Suppressor macrophage treated with lipopolysaccharide for 4 hours (primary cell): ENCODE measurements around the gene FZD8.

ENCODE experiments used
- DNase-seq: peaks from one replicate; pipeline ENCODE4 v3.0.0-alpha.2; 2020

The FZD8 gene

DNA sequence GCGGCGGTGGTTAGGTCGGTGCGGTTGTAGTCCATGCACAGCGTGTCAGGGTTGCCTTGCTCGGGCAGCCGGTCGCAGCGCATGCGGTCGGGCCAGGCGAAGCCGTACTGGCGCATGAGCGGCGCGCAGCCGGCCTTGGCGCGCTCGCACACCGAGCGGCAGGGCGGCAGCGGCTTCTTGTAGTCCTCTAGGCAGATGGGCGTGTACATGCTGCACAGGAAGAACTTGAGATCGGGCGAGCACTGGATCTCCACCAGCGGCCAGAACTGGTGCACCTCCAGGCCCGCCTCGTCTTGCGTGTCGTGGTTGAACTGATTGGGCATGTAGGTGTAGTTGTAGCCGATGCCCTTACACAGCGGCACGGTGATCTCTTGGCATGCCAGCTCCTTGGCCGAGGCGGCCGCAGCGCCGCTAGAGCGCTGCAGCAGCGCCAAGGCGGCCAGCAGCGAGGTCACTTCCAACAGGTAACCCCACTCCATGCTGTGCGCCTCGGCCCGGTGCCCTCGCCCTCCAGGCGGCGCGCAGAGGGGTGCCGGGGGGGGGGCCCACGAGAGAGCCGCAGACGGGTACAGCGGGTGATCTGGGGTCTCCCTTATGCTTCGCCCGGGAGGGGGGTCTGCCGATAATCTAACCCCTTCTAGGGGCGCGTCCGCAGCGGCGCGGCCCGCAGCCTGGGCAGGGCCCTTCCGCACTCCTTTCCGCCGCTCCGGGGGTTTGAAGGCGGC is 983 bp downstream of the FZD8 start:
- peak; percentile 41 for DNase-seq

DNA sequence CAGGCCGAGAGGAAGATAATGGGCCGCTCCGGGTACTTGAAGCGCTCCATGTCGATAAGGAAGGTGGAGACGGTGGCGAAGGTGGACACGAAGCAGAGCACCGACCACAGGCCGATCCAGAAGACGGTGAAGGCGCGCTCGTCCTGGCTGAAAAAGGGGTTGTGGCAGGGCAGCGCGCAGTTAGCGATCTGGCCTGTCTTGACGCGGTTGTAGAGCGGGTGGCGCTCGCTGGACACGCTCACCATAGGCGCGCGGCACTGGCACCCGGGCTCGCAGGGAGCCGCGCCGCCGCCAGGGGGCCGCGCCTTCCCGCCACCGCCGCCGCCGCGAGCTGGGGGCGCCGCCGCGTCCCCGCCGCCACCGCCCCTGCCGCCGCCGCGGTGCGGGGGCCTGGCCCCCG is 1.6 kb downstream of the FZD8 start:
- peak; percentile 68 for DNase-seq

DNA sequence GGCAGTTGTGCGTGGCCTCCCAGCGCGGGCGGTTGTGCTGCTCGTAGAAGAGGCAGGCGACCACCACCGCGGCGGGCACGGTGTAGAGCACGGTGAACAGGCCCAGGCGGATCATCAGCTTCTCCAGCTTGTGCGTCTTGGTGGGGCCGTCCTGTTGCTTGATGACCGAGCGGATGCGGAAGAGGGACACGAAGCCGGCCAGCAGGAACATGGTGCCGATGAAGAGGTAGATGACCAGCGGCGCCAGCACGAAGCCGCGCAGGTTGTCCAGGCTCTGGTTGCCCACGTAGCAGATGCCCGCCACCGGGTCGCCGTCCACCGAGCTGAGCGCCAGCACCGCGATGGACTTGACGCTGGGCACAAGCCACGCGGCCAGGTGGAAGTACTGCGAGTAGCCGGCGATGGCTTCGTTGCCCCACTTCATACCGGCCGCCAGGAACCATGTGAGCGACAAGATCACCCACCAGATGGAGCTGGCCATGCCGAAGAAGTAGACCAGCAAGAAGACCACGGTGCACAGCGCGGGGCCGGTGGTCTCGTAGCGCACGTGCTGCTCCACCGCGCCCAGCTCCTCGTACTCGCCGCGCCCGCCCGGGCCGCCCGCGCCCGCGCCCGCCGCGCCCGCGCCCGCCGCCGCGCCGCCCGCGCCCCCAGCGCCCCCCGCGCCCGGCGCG is 2.2 kb downstream of the FZD8 start:
- no peak for DNase-seq

DNA sequence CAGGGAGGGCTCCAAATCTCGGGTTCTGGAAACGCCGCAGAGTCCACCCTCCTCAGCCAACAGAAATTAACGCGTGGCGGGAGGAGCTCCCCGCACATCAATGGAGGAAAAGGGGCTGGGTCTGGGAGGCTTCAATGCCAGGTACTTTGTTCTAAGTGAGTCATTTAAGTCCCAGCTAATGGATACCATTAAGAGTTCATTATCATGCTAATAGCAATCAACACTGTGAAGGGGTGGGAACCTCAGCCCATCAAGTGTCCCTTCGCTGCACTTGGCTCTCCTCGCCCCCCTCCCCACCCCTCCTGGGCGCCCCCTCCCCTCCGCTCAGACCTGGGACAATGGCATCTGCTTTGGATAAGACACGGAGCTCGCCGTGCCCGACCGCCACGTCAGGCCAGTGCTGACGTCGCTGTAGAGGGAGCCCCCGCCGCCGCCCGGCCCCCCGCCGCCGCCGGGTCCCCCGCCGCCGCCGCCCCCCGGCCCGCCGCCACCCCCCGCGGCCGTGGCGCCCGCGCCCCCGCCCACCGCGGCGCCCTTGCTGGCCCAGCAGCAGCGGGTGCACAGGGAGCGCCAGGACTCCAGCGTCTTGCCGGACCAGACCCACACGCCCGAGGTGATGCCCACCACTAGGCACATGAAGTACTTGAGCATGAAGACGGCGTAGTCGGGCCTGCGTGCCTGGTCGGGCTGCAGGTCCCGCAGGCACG is 2.9 kb downstream of the FZD8 start:
- no peak for DNase-seq

DNA sequence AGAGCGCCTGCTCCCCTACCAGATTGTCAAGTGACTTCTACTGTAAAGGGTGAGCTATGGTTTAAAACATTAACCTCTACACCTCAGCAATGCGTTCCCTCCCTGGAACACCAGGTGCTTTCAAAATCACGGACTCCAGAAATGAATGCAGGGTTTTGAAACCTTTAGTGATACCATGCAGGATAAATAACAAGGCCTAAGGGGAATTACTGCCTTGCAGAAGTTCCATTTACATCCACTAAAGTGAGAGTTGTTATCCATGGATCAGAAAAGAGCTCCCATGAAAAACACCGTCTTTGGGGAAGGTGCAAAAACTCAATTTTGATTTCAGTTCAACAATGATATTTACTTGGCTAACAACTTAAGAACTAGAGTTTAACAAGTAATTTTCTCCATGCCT is 4.0 kb downstream of the FZD8 start:
- no peak for DNase-seq

DNA sequence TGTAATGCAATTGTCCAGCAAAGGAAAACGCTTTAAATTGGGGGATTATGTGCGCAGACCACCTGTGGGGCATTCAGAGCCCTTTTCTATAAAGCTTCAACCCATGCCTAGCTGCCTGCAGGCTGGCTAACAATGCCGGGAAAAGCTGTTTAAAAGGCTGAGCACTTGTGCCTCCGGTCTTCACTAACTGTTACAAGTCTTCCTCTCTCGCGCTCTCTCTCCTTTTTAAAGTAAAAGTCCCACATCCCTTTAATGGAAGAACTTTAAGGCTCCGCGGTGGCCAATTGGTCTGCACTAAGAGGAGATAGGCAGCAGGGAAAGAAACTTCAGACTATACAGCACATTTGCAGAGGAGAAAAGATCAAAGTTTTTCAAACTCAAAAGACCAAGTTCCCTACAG is 4.6 kb downstream of the FZD8 start:
- no peak for DNase-seq

DNA sequence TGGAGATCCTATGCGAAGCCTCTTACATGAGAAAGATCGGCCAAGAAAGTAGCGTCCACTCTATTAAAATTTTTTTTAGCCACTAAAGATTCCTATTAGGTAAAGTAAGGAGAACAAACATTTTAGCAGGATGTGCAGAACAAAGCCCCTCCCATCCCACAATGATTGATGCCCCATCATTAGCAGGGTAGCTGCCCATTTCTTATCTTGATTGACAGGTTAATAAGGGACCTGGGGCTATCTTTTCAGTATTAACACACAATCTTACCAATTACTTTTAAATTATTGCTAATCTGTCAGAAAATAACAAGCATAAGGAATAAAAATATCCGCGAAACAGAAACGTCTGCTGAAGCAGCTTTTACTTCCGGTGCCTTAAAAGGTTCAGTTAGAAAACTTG is 5.1 kb downstream of the FZD8 start:
- no peak for DNase-seq

DNA sequence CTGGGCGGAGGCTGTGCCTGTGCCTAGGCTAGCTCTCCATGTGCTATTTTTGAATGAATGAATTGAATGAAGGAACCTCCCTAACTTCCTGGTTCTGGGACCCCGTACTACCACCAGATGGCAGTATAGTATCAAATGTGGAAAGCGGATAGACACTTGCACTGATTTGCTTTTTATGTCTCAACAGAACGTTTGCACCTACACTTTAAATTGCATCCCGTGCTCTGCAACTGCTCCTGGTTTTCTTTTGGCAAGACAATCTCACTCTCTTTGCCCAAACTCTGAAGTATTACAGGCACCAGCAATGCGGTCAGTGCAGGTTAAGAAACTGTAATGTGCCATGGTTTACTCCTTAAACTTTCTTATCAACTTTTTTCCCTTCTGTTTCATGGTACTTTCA is 6.5 kb downstream of the FZD8 start:
- peak; percentile 78 for DNase-seq

DNA sequence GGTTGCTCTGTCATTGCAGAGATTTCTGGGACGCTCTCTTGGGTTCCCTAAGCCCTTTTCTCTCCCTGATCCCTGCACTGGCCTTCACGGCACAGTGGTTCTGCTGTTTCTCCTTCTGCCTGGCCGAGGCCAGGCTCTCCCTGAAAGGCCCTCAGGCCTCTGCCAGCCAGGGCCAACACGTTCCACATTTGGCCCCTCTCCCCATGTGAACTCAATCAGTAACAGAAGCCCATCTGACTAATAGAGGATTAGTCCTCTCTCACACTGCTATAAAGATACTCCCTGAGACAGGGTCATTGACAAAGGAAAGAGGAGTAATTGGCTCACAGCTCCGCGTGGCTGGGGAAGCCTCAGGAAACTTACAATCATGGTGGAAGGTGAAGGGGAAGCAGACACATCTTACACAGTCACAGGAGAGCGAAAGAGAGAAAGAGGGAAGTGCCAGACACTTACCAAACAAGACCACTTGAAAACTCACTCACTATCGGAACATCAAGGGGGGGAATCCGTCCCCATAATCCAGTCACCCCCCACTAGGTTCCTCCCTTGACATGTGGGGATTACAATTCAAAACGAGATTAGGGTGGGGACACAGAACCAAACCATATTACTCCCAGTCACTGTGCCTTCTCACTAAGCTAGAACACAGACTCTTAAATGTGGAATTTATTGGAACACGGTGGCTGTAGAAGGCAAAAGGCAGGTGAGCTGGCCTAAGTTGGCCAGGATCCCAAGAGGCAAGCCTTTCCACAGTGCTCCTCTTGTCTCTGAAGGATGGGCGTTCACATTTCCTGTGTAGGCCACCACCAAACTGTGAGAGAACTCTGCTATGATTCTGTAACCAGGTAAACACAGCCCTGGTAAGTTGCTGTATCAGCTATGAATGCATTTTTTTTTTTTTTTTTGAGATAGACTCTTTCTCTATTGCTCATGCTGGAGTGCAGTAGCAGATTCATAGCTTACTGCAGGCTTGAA is 8.8 kb downstream of the FZD8 start:
- DNase-seq = no peak

DNA sequence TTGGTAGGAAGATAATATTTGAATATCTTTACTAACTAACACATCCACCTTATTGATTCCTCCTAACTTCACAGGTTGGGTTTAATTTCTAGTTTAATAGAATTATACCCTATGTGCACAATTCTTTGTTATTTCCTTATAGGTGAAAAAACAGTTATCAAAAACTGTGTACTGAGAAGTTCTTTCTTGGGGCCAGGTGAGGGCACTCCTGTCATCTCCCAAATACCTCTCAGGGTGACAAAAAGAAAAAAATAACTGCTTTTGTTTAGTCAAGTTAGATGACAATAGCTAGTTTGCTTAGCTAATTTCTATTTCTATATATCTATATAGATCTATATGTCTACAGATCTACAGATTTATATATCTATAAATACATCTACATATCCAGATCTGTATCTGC is 10.1 kb downstream of the FZD8 start:
- no peak for DNase-seq

DNA sequence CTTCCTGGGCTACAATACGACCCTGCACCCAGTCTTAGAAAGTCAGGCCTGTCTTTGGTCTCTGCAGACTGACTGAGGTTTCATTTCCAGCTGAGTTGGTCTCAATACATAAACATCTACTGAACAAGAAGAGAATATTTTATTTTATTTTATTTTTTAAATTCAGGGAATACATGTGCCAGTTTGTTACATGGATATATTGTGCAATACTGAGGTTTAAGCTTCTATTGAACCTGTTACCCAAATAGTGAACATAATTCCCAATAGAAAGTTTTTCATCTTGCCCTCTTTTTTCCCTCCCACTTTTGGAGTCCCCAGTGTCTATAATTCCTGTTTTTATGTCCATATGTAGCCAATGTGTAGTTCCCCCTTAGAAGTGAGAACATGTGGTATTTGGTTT is 10.7 kb downstream of the FZD8 start:
- DNase-seq = no peak

DNA sequence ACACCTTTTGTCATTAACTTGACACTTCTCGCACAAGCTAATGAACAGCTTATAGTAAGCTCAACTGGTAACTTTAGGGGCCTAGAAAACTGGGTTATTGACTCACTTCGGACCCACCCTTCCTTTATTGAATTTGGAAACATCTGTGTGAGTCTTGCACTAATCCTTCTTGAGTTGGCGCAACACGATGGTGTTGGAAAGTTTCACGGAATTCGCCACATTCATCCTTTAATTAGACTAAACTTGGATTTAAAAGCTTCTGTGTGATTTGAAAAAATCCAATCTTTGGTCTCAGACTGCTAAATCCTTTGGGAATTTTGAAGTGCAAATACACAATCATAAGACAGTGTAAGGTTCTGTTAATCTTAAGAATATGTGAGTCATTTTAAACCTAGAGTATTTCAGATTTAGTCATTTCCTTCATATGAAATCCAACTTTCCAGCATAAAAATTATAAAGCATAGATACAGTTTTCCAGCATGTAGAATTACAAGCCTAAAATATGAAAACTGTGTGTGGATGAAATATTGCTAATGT is 15.1 kb downstream of the FZD8 start:
- no peak for DNase-seq

DNA sequence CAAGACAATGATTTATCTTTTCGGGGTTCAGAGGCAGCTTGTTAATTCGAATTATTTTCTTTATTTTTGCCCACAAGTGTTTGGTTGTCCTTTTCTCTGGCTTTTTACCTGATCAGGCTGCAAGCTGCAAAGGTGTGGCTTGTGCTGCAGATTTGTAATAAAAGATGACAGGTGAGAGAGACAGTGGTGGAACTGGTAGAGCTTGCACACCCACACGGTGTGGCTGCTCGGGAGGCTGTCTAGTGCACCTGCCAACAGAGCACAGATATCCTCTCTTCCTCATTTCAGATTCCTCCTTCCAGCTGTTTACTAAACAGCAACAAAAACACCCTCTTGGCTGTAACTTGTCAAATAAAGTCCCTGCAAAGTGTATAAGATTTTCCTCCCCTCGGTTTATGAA is 27.8 kb downstream of the FZD8 start:
- no peak for DNase-seq

DNA sequence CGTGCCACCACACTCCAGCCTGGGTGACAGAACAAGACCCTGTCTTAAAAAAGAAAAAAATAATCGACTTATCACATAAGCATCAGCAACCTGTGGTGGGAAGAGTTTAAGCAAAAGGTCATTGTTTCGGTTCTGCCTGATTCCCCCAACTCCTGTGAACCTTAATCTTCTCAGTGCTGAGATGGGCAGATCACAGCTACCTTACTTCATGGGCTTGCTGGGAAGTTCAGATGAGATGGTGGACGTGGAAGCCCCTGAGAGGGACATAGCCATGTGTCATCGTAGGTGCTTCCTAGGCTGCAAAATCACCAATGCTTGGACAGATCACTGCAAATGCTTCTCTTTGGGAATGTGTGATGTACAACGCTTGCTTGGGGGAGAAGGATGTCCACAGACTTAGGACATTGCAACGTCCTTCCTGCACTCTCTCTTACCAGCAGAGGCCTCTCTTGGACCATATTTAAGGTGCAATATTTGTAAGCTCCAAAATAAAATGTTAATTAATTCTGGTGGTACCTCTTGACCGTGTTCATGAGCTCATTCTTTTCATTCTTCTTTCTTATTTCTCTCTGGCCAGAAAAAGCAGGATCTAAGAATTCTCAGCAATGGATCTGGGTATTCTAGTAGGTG is 28.4 kb downstream of the FZD8 start:
- no peak for DNase-seq

DNA sequence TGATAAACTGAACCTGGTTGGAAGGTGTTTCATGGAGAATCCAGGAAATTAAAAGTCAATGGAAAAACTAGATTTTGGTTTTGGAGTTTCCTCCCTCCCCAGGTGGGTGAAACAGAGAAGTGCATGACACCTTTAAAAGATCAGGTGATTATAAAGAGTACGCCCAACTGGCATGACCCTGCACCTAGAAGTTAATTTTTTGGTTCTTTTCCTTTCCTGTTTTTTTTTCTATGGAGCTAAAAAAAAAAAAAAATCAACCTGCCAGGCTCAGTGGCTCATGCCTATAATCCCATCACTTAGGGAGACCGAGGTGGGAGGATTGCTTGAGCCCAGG is 29.0 kb downstream of the FZD8 start:
- no peak for DNase-seq

DNA sequence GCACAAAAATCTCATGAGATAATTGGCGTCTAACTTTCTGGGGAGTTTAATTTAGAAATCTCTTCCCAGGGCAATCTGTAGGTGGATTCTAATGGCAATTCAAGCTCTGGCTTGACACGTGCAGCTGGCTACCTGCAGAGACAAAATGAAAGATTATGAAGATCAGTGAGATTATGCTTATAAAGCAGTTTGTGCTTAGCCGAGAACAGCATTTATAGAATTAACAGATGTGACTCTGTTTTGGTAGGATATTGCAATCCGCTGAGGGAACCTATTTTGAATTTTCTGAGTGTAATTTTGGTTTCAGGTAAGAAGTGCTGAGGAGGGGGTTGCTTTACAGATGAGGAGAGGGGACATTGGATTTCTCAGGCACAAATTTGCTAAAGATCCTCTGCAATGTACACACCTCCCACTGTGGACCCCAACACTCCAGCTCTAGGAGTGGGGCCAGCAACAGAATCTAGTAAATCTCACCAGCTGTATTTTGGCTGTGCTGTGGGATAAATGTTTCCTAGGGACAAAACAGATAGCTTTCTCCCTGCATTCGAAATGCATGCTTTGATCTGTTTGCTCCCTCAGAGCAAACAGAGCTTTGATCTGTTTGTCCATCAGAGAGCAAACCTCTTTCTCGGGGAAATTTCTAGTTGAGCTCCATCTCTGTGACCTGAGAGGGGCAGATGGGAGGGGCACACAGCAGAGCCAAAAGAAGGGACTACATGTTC is 29.6 kb downstream of the FZD8 start:
- DNase-seq = no peak

DNA sequence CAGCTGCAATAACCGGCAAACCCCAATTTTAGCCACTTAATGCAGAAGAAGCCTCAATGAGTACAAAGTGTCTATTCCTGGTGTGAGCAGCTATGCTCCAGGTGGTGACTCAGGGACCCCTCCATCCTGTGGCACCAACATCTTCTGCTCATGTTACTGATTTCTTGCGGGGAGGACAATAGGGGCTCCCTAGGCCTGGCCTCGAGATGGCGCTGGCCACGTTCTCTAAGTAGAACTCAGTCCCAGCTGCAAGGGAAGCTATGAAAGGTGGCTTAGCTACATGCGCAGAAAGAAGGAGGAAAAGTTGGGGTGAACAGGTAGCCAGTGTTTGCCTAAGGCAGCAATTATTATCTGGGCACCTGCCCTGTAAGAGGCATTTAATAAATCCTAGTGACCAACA is 30.3 kb downstream of the FZD8 start:
- DNase-seq = no peak

DNA sequence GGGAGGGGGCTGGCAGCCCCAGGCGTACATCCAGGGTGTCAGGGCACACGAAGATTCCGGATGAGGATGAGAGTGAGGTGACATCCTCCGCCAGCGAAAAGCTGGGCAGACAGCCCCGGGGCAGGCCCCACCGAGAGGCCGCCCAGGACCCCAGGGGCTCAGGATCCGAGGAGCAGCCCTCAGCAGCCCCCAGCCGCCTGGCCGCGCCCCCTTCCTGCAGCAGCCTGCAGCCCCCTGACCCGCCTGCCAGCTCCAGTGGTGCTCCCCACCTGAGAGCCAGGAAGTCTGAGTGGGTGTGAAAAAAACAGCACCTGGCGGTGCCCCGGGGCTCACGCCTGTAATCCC is 33.8 kb downstream of the FZD8 start:
- no peak for DNase-seq

DNA sequence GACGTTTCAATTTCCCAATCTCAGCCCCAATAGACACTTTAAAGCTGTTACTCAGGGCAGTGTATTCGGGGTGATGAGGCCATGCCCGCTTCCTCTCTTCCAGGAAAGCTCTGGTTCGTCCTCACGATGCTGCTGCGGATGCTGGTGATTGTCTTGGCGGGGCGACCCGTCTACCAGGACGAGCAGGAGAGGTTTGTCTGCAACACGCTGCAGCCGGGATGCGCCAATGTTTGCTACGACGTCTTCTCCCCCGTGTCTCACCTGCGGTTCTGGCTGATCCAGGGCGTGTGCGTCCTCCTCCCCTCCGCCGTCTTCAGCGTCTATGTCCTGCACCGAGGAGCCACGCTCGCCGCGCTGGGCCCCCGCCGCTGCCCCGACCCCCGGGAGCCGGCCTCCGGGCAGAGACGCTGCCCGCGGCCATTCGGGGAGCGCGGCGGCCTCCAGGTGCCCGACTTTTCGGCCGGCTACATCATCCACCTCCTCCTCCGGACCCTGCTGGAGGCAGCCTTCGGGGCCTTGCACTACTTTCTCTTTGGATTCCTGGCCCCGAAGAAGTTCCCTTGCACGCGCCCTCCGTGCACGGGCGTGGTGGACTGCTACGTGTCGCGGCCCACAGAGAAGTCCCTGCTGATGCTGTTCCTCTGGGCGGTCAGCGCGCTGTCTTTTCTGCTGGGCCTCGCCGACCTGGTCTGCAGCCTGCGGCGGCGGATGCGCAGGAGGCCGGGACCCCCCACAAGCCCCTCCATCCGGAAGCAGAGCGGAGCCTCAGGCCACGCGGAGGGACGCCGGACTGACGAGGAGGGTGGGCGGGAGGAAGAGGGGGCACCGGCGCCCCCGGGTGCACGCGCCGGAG is 34.4 kb downstream of the FZD8 start:
- DNase-seq = no peak

DNA sequence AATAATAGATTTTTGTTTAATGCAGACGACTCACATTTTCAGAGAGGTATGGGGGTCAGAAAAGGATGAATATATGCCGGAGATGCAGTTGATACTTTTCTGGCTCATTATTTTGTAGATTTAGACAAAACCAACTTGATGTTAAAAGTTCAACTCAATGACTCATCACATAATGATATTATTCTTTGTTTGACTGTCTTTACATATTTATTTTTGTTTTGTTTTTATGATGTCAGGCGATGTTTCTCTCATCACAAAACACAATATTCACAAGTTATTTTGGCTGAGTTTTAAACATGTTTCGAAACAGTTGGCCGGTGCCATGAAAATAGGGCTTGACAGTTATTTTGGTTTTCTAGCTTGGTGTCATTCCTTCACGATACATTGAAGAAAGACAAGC is 35.7 kb downstream of the FZD8 start:
- no peak for DNase-seq

DNA sequence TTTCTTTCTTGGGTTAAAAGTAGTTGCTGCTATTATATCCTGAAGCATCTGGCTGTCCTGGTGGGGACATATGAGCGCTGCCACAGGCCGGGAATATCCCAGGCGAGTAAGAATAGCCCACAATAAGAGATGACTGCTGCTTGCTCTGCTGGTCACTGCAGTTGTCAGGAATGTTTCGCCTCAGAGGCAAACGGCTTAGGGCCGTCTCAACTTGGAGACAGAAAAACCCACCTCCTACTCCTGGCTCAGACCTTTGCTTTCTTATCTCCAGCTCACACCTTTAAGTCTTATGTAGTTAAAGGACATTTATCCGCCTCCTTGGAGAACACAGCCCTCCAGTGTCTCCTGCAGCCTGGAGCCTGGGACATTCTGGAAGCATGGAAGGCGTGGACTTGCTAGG is 36.9 kb downstream of the FZD8 start, which contains the start of gene GJD4:
TSS of gene GJD4 (plus strand) at position 151 of the 400 bp plus-strand sequence. CDS start at position 378, 227 bp downstream.
- no peak for DNase-seq
